Spleen (tissue), 7 donors: ENCODE measurements around the gene IL1RL1.

ENCODE experiments used
- CTCF ChIP-seq, 11 experiments: fragments of 200-600 bp in 7 of 11; fragments of 450-650 bp in 4 of 11; sonication (generic) in 4 of 11; IDR thresholded peaks in 8 of 11; conservative IDR thresholded peaks in 3 of 11; 1 replicate in 7 of 11; 2 replicates in 4 of 11; pipeline versions ENCODE4 v1.4.0 to v1.8.0; 2016 to 2021; ENCODE audit warnings: antibody characterized with exemption in 11 of 11, inconsistent platforms in 4 of 11, mild to moderate bottlenecking in 1 of 11
- POLR2A ChIP-seq, 3 donors: fragments of 450-650 bp; IDR thresholded peaks; one replicate each; pipeline ENCODE4 v1.5.1; 2017; ENCODE audit warnings: antibody characterized with exemption in 3 of 3, mild to moderate bottlenecking in 1 of 3
- POLR2AphosphoS5 ChIP-seq, 3 donors: sonication (generic); formaldehyde crosslinking; IDR thresholded peaks; one replicate each; pipeline ENCODE4 v1.5.1; 2017; ENCODE audit warnings: antibody characterized with exemption in 3 of 3
- donor health status: DM: no; HTN: no; CAD: no; lungs with moderate emphysema.
- donor health status: DM: no; HTN: no; CAD: no.
- donor health status: DM: no; HTN: no; CAD: no.

- TF ChIP-seq CTCF (IDR thresholded peaks at IDR 0.05 in 8 of 11, conservative IDR thresholded peaks at IDR 0.05 in 3 of 11), result no peak
- no peak for TF ChIP-seq POLR2A (IDR thresholded peaks at IDR 0.05)
- no peak for TF ChIP-seq POLR2AphosphoS5 (IDR thresholded peaks at IDR 0.05)
These were observed 10.8 kb downstream of the IL1RL1 start for GRCh38 chr2:102321941-102322719.
